SK-N-SH (cell line): ENCODE data around the gene MAD1L1.

Experiments used
- TCF12 ChIP-seq: IDR thresholded peaks from 2 replicates; pipeline ENCODE4 v1.4.0; 2012
- TF ChIP-seq, protein P1 (sequence below): fragments of 200-600 bp; sonication (generic); IDR thresholded peaks from 2 replicates; pipeline ENCODE4 v1.6.1; 2017; ENCODE audit warnings: antibody characterized with exemption, mild to moderate bottlenecking, moderate library complexity

DNA sequence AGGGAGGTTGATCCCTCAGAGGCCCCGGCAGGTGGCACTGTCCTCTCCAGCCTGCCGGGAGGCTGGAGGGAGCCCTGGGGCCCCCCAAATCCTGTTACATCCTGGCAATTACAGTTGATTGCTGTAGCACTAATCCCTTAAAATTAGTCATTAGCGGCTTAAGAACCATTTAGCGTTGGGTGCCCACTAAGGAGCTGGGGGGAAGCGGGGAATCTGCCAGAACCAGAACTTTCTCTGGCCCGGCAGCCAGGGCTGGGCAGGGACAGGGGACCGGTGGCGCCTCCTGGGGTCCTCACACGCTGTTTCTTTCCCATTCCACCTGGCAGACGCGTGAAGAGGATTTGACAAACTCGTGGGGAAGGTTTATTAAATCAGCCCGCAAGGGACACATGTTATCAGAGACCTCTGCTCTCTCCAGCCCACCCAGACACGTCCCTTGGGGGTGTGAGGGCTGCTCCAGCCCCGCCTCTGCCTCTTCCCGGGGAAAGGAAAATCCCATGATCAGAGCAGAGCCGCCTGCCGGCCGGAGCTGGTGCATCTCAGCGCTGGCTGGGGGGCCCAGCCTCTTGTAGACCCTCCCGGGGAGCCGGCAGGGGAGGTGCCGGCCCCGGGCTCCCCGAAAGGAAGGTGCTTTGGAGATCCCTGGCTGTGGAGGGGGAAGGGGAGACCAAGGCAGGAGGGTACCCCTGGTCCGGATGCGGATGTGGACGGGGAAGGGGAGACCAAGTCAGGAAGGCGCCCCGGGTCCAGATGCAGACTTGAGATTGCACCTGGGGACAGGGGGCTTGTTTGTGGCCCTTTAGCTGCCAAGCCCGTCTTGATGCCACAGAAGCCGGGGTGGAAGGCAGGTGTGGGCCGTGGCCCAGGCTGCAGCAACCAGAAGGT is 420.0 kb downstream of the MAD1L1 start:
- TF ChIP-seq TCF12, result no peak
- TF ChIP-seq, protein P1, sequence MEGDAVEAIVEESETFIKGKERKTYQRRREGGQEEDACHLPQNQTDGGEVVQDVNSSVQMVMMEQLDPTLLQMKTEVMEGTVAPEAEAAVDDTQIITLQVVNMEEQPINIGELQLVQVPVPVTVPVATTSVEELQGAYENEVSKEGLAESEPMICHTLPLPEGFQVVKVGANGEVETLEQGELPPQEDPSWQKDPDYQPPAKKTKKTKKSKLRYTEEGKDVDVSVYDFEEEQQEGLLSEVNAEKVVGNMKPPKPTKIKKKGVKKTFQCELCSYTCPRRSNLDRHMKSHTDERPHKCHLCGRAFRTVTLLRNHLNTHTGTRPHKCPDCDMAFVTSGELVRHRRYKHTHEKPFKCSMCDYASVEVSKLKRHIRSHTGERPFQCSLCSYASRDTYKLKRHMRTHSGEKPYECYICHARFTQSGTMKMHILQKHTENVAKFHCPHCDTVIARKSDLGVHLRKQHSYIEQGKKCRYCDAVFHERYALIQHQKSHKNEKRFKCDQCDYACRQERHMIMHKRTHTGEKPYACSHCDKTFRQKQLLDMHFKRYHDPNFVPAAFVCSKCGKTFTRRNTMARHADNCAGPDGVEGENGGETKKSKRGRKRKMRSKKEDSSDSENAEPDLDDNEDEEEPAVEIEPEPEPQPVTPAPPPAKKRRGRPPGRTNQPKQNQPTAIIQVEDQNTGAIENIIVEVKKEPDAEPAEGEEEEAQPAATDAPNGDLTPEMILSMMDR, result 0 out of 2 replicates have a peak, but pooled peaks have one; percentile 5
